IMR-90 (cell line): ENCODE results near the gene THRB. TPM values are rescaled to one million over a fixed set of nuclear protein-coding genes. Genes with fewer than 3 reads are reported as not detected.

Source experiments
- ATAC-seq: fragments of 200-7000 bp; cut with Tn5 transposase; 2 replicates; pipeline ENCODE4 v1.9.1; 2020; ENCODE audit warnings: low read depth, mild to moderate bottlenecking, moderate library complexity
- BruUV-seq: library from RNA; stranded (reverse); fragments of 400-500 nt; replicated peaks from 2 replicates; lab custom pipeline; 2021; lab: Mats Ljungman, UMichigan
- CTCF ChIA-PET: fragments of 300-600 bp; formaldehyde crosslinking; extraction: SDS; loops from one replicate; lab custom pipeline; 2021; ENCODE audit warnings: antibody characterized with exemption; lab: Yijun Ruan, JAX
- POLR2A ChIA-PET: fragments of 300-600 bp; sonication (Branson Sonifier 250); formaldehyde crosslinking; loops from one replicate; lab custom pipeline; 2022; ENCODE audit warnings: antibody characterized with exemption; ENCODE audit not compliant: unreplicated experiment; lab: Charles Lee
- DNase-seq: peaks from one replicate; pipeline ENCODE4 v3.0.0; 2013
- H2AFZ ChIP-seq: replicated peaks from 2 replicates; pipeline ENCODE3; 2013; ENCODE audit warnings: low read length, mild to moderate bottlenecking; ENCODE audit not compliant: poor library complexity
- H2AK5ac ChIP-seq: 2 replicates; pipeline ENCODE4 v1.6.1; 2013; ENCODE audit warnings: low read depth, low read length, inconsistent platforms
- H2AK9ac ChIP-seq: replicated peaks from 2 replicates; pipeline ENCODE3; 2013; ENCODE audit warnings: mild to moderate bottlenecking, low read depth, low read length, moderate library complexity; ENCODE audit not compliant: poor library complexity
- H2BK120ac ChIP-seq: 2 replicates; pipeline ENCODE4 v1.6.1; 2013; ENCODE audit warnings: low read depth, low read length, inconsistent platforms
- H2BK15ac ChIP-seq: 3 replicates; pipeline ENCODE4 v1.6.1; 2013; ENCODE audit warnings: low read depth, low read length, inconsistent platforms
- H2BK20ac ChIP-seq: 2 replicates; pipeline ENCODE4 v1.6.1; 2013; ENCODE audit warnings: low read depth, mild to moderate bottlenecking, inconsistent platforms, low read length, moderate library complexity
- H2BK5ac ChIP-seq: 2 replicates; pipeline ENCODE4 v1.6.1; 2013; ENCODE audit warnings: mild to moderate bottlenecking, low read depth, low read length, inconsistent platforms; ENCODE audit not compliant: poor library complexity, severe bottlenecking
- H3K14ac ChIP-seq: replicated peaks from 2 replicates; pipeline ENCODE4 v1.6.1; 2013; ENCODE audit warnings: low read depth, low read length, inconsistent platforms
- H3K18ac ChIP-seq: 2 replicates; pipeline ENCODE4 v1.6.1; 2013; ENCODE audit warnings: low read depth, low read length, control low read depth
- H3K23ac ChIP-seq: 2 replicates; pipeline ENCODE4 v1.6.1; 2013; ENCODE audit warnings: low read depth, low read length, inconsistent platforms
- H3K27ac ChIP-seq: 2 replicates; pipeline ENCODE4 v1.5.1; 2013; ENCODE audit warnings: mild to moderate bottlenecking, control low read depth, low read length; ENCODE audit not compliant: insufficient read depth
- H3K27me3 ChIP-seq: 2 replicates; pipeline ENCODE4 v1.6.1; 2013; ENCODE audit warnings: low read length; ENCODE audit not compliant: control insufficient read depth, insufficient read depth
- H3K36me3 ChIP-seq: 2 replicates; pipeline ENCODE4 v1.6.1; 2013; ENCODE audit warnings: low read length, mixed read lengths; ENCODE audit not compliant: control insufficient read depth, insufficient read depth
- H3K4ac ChIP-seq: 2 replicates; pipeline ENCODE4 v1.6.1; 2013; ENCODE audit warnings: low read depth, low read length, inconsistent platforms
- H3K4me1 ChIP-seq: 2 replicates; pipeline ENCODE4 v1.6.1; 2013; ENCODE audit warnings: low read length, mixed read lengths; ENCODE audit not compliant: control insufficient read depth, insufficient read depth
- H3K4me2 ChIP-seq: 2 replicates; pipeline ENCODE4 v1.6.1; 2013; ENCODE audit warnings: low read depth, mild to moderate bottlenecking, control low read depth, low read length, moderate library complexity
- H3K4me3 ChIP-seq: 2 replicates; pipeline ENCODE4 v1.5.1; 2013; ENCODE audit warnings: low read depth, mild to moderate bottlenecking, control low read depth, low read length, moderate library complexity; ENCODE audit not compliant: insufficient read depth
- H3K56ac ChIP-seq: 2 replicates; pipeline ENCODE4 v1.6.1; 2013; ENCODE audit warnings: low read length, inconsistent platforms; ENCODE audit not compliant: insufficient read depth; ENCODE audit errors: extremely low read depth
- H3K79me1 ChIP-seq, 2 experiments: 2 replicates each; pipeline ENCODE4 v1.6.1; 2013; ENCODE audit warnings: low read length in 2 of 2, inconsistent platforms in 1 of 2, low read depth in 1 of 2
- H3K9ac ChIP-seq: 2 replicates; pipeline ENCODE4 v1.6.1; 2013; ENCODE audit warnings: low read depth, low read length, control low read depth
- H3K9me1 ChIP-seq: 2 replicates; pipeline ENCODE4 v1.6.1; 2013; ENCODE audit warnings: low read length, inconsistent platforms; ENCODE audit not compliant: insufficient read depth
- H3K9me3 ChIP-seq: 2 replicates; pipeline ENCODE4 v1.6.1; 2013; ENCODE audit warnings: low read length; ENCODE audit not compliant: control insufficient read depth, insufficient read depth
- H4K20me1 ChIP-seq: 2 replicates; pipeline ENCODE4 v1.6.1; 2013; ENCODE audit warnings: low read length, inconsistent platforms; ENCODE audit not compliant: insufficient read depth
- H4K5ac ChIP-seq: 2 replicates; pipeline ENCODE4 v1.6.1; 2013; ENCODE audit warnings: mild to moderate bottlenecking, low read depth, low read length, control low read depth
- H4K8ac ChIP-seq, 2 experiments: 2 replicates each; pipeline ENCODE4 v1.6.1; 2013; ENCODE audit warnings: low read depth in 2 of 2, low read length in 2 of 2, control low read depth in 1 of 2, inconsistent platforms in 1 of 2
- H4K91ac ChIP-seq: 2 replicates; pipeline ENCODE4 v1.6.1; 2013; ENCODE audit warnings: low read depth, low read length, inconsistent platforms; ENCODE audit not compliant: insufficient read depth
- FOS ChIP-seq: fragments of 150-350 bp; IDR thresholded peaks from 2 replicates; pipeline ENCODE4 v1.6.1; 2016; ENCODE audit warnings: low read depth, low read length
- RCOR1 ChIP-seq: IDR thresholded peaks from 2 replicates; pipeline ENCODE4 v1.6.1; 2012; ENCODE audit warnings: mild to moderate bottlenecking, low read length, improper control_type of control experiment; ENCODE audit not compliant: insufficient replicate concordance
- WGBS, 2 experiments: methylation state at CpG; one replicate each; pipeline versions ENCODE4 v1.1.5 to v1.1.7; 2013; ENCODE audit warnings: missing lambda C conversion rate in 2 of 2; ENCODE audit not compliant: insufficient read length in 1 of 2; ENCODE audit errors: extremely low coverage in 2 of 2; 5-methylcytosine and 5-hydroxymethylcytosine counted together
- dilution Hi-C: fragments of 300-500 bp; cut with HindIII; formaldehyde crosslinking; loops from one replicate; pipeline ENCODE4 v1.14.3; 2018; ENCODE audit warnings: low sequenced_read_pairs; ENCODE audit not compliant: unreplicated experiment
- in situ Hi-C: fragments of 300-500 bp; cut with MboI; formaldehyde crosslinking; loops from 3 replicates; pipeline ENCODE4 v1.14.3; 2019; ENCODE audit warnings: low sequenced_read_pairs, inconsistent platforms, mixed read lengths
- intact Hi-C: fragments of 100-400 bp; cut with micrococcal nuclease; formaldehyde crosslinking; loops from 2 replicates; pipeline ENCODE4 v1.10.0; 2022
- polyA plus RNA-seq, 3 experiments: library from polyadenylated mRNA; depleted of rRNA; stranded (reverse); fragments of >200 nt; gene quantifications; 2 replicates each; pipeline ENCODE4 v1.2.3, GENCODE V29; 2012; ENCODE audit warnings: low replicate concordance in 1 of 3
- total RNA-seq: library from RNA; depleted of rRNA; stranded (reverse); fragments of >200 nt; gene quantifications from 2 replicates; pipeline ENCODE4 v1.2.3, GENCODE V29; 2012

THRB gene
- total and polyA plus RNA-seq, 2 of the 4 experiments (the other 2 are of a cell fraction) = under 0.01 TPM; not detected in 1

- ChIA-PET CTCF (no interaction called here), POLR2A (no interaction called here)
- Histone ChIP-seq H3K14ac (no peak overlapping the region), H2BK5ac (no peak overlapping the region), H3K9ac (no peak overlapping the region), H4K91ac (no peak overlapping the region), H3K4me3 (no peak overlapping the region), H4K8ac (no peak overlapping the region), H3K36me3 (no peaks in the 10 kb centered on the region), H2AK5ac (no peak overlapping the region), H3K9me3 (peaks cover 2% of the 10 kb centered on the region; the same call in 1 of the 2 replicates), H3K27ac (no peak overlapping the region), H2BK15ac (no peak overlapping the region), H4K5ac (no peak overlapping the region), H3K79me1 (no peaks in the 10 kb centered on the region), H3K27me3 (peaks cover 2% of the 10 kb centered on the region; the same call in 1 of the 2 replicates), H3K4ac (no peak overlapping the region), H2BK20ac (no peak overlapping the region), H3K23ac (no peak overlapping the region), H3K4me1 (no peaks in the 10 kb centered on the region), H2BK120ac (no peak overlapping the region), H2AK9ac (no peak overlapping the region), H3K56ac (no peak overlapping the region), H4K20me1 (no peaks in the 10 kb centered on the region), H2AFZ (no peak overlapping the region), H3K9me1 (no peaks in the 10 kb centered on the region), H3K4me2 (no peak overlapping the region), H3K18ac (no peak overlapping the region)
- WGBS, 2 experiments = 100% methylated on average over 1 of the region's 5 CpGs; no CpG with 5 or more reads in 1 of the 2 experiments
- BruUV-seq = no TSS peak
- dilution Hi-C loops (no loop called here), in situ Hi-C loops (no loop called here), intact Hi-C loops (no loop called here)
- TF ChIP-seq FOS (no peak), RCOR1 (no peak)
- DNase-seq = no peak
- no peak for ATAC-seq
These were observed 294.8 kb downstream of the THRB start for GRCh38 chr3:24199775-24200247.
